HepG2 (cell line): ENCODE results near the gene VAC14. TPM values are rescaled to one million over a fixed set of nuclear protein-coding genes. Genes with fewer than 3 reads are reported as not detected.

Experiments used
- ARID3A ChIP-seq: IDR thresholded peaks from 2 replicates; pipeline ENCODE4 v1.6.1; 2012; ENCODE audit warnings: low read depth, low read length, improper control_type of control experiment
- ATF4 ChIP-seq, 2 experiments: fragments of 450-650 bp in 1 of 2; sonication (generic) in 1 of 2; formaldehyde crosslinking; IDR thresholded peaks; 2 replicates each; pipeline versions ENCODE4 v1.5.0 to v1.8.0; 2020 to 2022; ENCODE audit warnings: mild to moderate bottlenecking in 1 of 2, missing genetic modification reagents in 1 of 2
- CHCHD3 ChIP-seq: sonication (generic); formaldehyde crosslinking; IDR thresholded peaks from 2 replicates; pipeline ENCODE4 v1.8.0; 2022; ENCODE audit warnings: mild to moderate bottlenecking, missing genetic modification reagents, moderate library complexity
- FOXK1 ChIP-seq: sonication (generic); formaldehyde crosslinking; IDR thresholded peaks from 2 replicates; pipeline ENCODE4 v1.4.0; 2020; ENCODE audit warnings: low read depth, missing genetic modification reagents, borderline replicate concordance
- HES4 ChIP-seq: sonication (generic); formaldehyde crosslinking; IDR thresholded peaks from 2 replicates; pipeline ENCODE4 v1.9.0; 2021; ENCODE audit warnings: mild to moderate bottlenecking, missing genetic modification reagents, borderline replicate concordance
- HINFP ChIP-seq: sonication (generic); formaldehyde crosslinking; IDR thresholded peaks from 2 replicates; pipeline ENCODE4 v1.4.0; 2020; ENCODE audit warnings: low read depth, mild to moderate bottlenecking, missing genetic modification reagents
- KIAA2018 ChIP-seq: sonication (generic); formaldehyde crosslinking; IDR thresholded peaks from 2 replicates; pipeline ENCODE4 v1.5.0; 2020; ENCODE audit warnings: mild to moderate bottlenecking, missing genetic modification reagents, borderline replicate concordance
- MXD3 ChIP-seq: IDR thresholded peaks from 2 replicates; pipeline ENCODE4 v1.6.1; 2016; ENCODE audit warnings: mild to moderate bottlenecking, missing biosample characterization, missing genetic modification reagents
- ZFP36 ChIP-seq: fragments of 150-350 bp; IDR thresholded peaks from 2 replicates; pipeline ENCODE4 v1.6.1; 2018; ENCODE audit warnings: borderline replicate concordance, low read length, low read depth; ENCODE audit not compliant: partially characterized antibody
- ZNF10 ChIP-seq: sonication (generic); formaldehyde crosslinking; IDR thresholded peaks from 2 replicates; pipeline ENCODE4 v1.4.0; 2020; ENCODE audit warnings: mild to moderate bottlenecking, low read depth, missing genetic modification reagents, borderline replicate concordance
- ZNF121 ChIP-seq: sonication (generic); formaldehyde crosslinking; IDR thresholded peaks from 2 replicates; pipeline ENCODE4 v1.5.0; 2020; ENCODE audit warnings: mild to moderate bottlenecking, missing genetic modification reagents
- ZNF431 ChIP-seq: sonication (generic); formaldehyde crosslinking; IDR thresholded peaks from 2 replicates; pipeline ENCODE4 v1.9.0; 2022; ENCODE audit warnings: missing genetic modification reagents, low read depth, mild to moderate bottlenecking, borderline replicate concordance
- ZNF597 ChIP-seq: sonication (generic); formaldehyde crosslinking; IDR thresholded peaks from 2 replicates; pipeline ENCODE4 v1.5.0; 2020; ENCODE audit warnings: missing genetic modification reagents
- ZNF644 ChIP-seq: IDR thresholded peaks from 2 replicates; pipeline ENCODE4 v1.6.1; 2016; ENCODE audit warnings: low read depth
- ZNF709 ChIP-seq: sonication (generic); formaldehyde crosslinking; IDR thresholded peaks from 2 replicates; pipeline ENCODE4 v1.5.0; 2020; ENCODE audit warnings: mild to moderate bottlenecking, missing genetic modification reagents
- polyA plus RNA-seq, 8 experiments: library from polyadenylated mRNA; depleted of rRNA in 3 of 8; stranded (reverse) in 7 of 8; unstranded in 1 of 8; fragments of >200 nt; fragmentation: Illumina TruSeq in 4 of 8; extraction: Trizol in 4 of 8; gene quantifications; 2 replicates each; pipeline versions ENCODE4 v1.2.1 to v1.2.3, GENCODE V29; 2011 to 2016; ENCODE audit warnings: low read depth in 4 of 8, missing spikeins in 1 of 8, mixed read lengths in 1 of 8; ENCODE audit not compliant: insufficient read depth in 1 of 8
- total RNA-seq, 5 experiments: library from RNA; depleted of rRNA; stranded (reverse); fragments of >200 nt; fragmentation: Illumina TruSeq; extraction: Trizol; gene quantifications; 2 replicates each; pipeline ENCODE4 v1.2.3, GENCODE V29; 2016; ENCODE audit warnings: low read depth in 1 of 5

Gene VAC14
- total and polyA plus RNA-seq, 2 of the 13 experiments (the other 11 are each of a cell fraction or from before 2014, with no cell fraction given): 23.5 to 24.6 TPM

- no peak for TF ChIP-seq HINFP
- TF ChIP-seq FOXK1 (CRISPR knock-in tag): no peak
- TF ChIP-seq ARID3A: no peak
- TF ChIP-seq ATF4 (CRISPR knock-in tag; IDR thresholded peaks at IDR 0.05): no peak
- TF ChIP-seq KIAA2018: 0 out of 2 replicates have a peak, but pooled peaks have one; percentile 28
- TF ChIP-seq ZNF644: no peak
- no peak for TF ChIP-seq ZNF597 (CRISPR knock-in tag)
- TF ChIP-seq ZNF709 (CRISPR knock-in tag): no peak
- no peak for TF ChIP-seq CHCHD3 (CRISPR knock-in tag)
- TF ChIP-seq ZNF10 (CRISPR knock-in tag): 0 out of 2 replicates have a peak, but pooled peaks have one; percentile 83
- no peak for TF ChIP-seq ZNF431 (CRISPR knock-in tag)
- TF ChIP-seq HES4: peak; percentile 59; the same call in 1 of the 2 replicates
- no peak for TF ChIP-seq ZFP36
- no peak; the same call in 1 of the 2 replicates for TF ChIP-seq MXD3 (CRISPR knock-in tag)
- no peak for TF ChIP-seq ZNF121 (CRISPR knock-in tag)
Measured at GRCh38 chr16:70723740-70724145, 77.2 kb downstream of the VAC14 start (continued).
